Tongue (tissue), 2 donors: ENCODE data around the gene PLD3. TPM values are rescaled to one million over a fixed set of nuclear protein-coding genes. Genes with fewer than 3 reads are reported as not detected.

Source experiments
- DNase-seq: peaks from one replicate; pipeline ENCODE4 v3.0.0-alpha.2; 2015
- total RNA-seq: library from RNA; depleted of rRNA; stranded (reverse); fragments of >200 nt; gene quantifications from one replicate; pipeline ENCODE4 v1.2.3, GENCODE V29; 2014

The PLD3 gene
- total RNA-seq, 1 donor from 2014 or later, result 295 TPM

DNA sequence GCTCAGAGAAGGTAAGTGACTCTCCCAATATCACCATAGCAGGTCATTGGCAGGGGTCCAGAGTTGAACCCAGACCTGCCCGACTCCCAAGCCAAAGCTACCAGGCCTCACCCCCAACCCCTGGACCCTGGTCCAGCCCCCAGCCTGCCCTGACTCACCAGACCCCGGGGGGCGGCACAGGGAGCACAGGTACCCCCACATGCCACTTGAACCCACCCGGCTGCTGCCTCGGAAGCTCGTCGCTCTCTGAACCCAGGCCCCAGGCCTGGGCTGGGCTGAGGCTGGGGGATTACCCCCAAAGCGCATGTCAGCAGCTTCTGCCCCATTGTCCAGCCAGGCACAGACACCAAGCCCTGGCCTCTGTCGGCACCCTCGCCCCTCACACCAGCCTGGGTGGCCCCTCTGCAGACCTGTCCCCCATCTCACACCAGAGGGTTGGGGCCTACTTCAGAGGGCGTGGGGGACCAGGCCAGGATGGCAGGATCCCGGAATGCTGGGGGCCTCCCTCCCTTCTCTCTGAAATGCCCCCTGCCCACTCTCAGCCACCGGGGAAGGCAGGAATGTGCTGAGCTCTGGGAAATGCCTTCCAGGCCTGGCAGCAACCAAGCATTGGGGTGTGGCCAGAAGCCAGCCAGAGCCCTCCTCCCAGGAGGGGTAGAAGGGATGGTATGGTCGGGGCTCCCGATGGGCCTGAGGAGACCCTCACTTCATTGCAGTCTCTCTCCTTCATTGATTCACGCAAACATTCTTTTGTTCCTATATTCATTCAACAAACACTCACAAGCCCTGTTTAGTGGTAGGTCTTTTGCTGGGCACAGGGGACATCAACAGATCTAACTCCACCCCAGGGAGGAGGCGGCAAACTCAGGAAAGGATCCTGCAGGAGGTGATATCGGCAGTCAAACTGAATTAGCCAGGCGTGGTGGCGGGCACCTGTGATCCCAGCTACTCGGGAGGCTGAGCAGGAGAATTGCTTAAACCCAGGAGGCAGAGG lies 66.3 kb downstream of the PLD3 start:
- no peak for DNase-seq

DNA sequence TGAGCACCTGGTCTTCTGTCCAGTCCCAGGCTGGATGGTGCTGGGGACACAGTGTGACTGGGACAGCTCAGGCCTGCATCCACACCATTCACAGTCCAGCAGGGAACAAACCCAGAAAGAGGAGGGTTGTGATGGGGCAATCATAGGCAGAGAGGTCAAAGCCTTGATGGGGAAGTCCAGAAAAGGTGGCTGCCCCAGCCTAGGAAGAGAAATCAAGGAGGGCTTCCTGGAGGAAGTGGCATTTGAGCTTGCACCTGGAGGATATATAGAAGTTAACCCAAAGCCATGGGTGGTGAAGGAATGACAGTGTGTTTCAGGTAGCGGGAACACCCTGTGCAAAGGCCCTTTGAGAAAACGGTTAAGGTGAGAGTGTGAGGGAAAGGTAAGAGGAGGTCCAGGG lies 67.3 kb downstream of the PLD3 start:
- DNase-seq, result no peak

DNA sequence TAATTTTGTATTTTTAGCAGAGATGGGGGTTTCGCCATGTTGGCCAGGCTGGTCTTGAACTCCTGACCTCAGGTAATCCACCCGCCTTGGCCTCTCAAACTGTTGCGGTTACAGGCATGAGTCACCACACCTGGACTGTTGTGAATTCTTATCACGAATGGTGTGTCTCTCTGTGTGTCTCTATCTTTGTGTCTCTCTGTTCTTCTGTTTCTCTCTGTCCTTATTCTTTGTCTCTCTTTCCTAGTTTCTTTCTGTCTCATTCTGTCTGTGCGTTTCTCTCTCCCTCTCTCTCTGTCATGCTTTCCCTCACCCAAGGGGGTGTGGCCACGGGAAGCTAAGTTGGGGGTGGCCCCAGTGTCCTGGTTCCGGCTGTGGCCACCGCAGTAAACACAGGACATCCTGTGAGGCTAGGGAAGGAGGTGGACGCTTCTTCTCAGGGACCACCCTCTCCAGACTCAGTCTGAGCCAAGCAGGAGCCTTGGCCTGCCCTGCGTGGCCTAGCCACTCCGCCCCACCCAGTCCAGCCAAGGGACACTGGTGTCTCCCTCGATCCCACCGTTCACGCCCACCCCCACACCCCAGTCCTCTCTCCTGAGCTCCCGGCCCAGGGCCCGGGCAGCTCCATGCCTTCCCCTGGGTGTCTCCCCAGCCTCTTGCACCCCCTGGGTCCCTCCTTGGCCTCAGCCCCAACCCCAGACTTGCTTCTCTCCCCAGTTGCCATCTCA lies 68.6 kb downstream of the PLD3 start:
- peak; percentile 54 for DNase-seq

- no peak for DNase-seq
Measured at GRCh38 chr19:40417643-40417981, 69.1 kb downstream of the PLD3 start.

GRCh38 chr19:40418040-40418439 lies 69.5 kb downstream of the PLD3 start:
- DNase-seq, result no peak

GRCh38 chr19:40419066-40419612 lies 70.6 kb downstream of the PLD3 start:
- no peak for DNase-seq

- DNase-seq, result no peak
Measured at GRCh38 chr19:40419780-40420179, 71.3 kb downstream of the PLD3 start.

DNA sequence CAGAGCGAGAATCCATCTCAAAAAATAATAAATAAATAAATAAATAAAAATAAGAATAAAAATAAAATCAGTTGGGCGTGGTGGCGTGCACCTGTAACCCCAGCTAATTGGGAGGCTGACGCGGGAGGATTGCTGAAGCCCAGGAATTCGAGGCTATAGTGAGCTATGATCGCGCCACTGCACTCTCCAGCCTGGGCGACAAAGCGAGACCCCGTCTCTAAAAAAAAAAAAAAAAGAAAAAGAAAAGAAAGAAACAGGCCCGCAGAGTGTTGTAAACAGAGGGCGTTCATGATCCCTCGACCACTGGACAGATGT lies 71.9 kb downstream of the PLD3 start:
- DNase-seq, result no peak

DNA sequence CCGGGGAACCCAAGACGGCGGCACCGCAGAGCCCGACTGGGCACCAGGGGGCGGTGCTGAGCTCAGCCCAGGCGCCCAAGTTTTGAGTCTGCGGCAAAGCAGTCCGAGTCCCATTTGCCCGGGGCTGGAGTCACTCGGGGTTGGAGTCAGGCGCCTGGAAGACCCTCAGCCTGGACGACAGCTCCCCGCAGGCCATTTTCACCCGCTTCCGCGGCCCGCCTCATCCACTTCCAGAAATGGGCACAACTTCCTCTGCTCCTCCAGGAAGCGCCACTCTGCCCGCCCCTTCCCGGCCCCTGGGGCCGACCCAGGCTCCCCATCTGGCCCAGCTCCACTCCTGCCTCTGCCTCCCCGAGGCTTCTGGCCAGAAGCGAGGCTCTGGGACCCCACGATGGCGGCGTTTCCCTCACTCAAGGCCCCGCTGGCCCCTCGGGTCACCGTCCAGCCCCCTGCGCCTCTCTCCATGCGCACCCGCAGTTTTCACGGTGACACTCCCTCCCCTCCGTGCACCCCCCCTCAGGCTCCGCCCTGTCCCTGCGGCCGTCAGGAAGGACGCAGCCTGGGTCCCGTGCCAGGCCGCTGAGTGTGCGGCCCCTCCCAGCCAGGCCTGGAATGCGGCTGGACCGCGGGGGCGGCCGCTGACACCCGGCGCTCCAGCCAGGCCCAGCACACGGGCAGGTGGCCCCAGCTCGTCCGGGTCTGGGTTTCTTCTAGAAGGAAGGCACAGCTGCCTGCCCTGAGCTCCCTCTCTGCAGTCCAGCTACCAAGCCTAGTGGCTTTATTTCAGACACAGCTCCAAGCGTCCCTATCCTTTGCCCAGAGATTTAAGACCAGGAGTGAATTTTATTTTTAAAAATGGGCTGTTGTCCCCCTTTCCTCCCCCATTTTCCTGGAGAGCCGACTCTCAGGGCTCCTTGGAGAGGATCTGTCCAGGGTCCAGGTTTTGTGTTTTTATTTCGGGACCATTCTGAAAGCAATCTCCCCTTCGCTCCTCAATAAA lies 72.6 kb downstream of the PLD3 start:
- peak; percentile 97 for DNase-seq

DNA sequence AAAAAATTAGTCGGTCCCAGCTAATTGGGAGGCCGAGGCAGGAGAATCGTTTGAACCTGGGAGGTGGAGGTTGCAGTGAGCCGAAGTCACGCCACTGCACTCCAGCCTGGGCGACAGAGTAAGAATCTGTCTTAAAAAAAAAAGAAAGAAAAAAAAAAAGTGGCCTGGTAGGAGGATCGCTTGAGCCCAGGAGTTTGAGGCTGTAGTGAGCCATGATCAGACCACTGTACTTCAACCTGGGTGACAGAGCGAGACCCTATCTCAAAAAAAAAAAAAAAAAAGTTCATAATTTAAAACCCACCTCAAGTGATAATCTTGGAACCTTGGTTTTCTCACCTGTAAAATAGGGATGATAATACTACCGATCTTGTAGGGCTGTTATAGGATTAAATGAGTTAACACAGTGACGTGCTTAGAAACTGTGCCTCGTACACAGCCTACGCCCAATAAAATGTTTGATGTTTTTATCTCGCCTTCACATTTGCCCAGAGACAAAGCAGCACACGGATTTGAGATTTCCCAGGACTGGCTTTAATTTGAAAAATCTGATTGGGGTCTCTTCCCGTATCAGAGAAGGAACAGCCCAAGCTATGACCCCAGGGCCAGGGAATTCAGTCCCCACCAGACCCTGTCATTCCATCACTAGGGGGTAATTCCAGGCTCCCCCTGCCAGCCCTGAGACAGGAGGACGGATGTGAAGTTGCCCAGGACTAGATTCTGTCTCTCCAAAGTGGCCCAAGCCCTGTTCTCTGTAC lies 73.7 kb downstream of the PLD3 start:
- no peak for DNase-seq

DNA sequence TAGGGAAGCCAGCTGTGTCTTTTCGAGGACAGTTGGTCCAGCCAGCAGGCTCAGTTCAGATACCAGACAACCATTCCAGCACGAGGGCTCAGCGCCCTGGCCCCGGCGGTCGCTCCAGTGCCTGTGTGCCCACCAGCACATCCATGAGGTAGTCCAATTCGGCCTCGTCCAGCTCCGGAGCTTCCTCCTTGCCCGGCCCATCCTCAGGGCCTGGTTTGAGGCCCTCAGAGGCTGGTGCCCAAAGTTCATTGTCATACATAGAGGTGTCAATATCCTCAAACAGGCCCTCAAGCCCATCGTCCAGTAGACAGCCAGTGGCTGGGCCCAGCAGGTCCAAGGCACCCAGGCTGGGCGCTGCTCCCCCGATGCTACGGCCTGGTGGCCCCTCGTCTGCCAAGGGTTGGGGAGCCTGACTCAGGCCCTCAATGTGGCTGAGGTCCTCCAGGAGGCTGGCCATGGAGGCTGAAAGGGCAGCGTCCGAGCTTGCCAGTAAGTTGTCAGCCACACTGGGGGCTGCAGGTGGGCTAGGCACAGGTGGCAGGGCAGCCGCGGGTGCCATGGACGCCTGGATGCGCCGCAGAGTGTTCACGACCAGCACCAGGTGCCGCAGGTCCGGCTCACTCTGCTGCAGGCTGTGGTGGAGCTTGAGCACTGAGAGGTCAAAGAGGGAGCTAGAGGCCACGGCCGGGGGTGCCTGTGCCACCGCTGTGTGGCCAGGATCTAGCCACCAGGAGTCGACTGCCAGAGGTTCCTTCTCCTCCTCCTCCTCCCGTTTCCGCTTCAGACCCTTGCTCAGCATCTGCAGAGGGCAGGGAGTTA lies 74.5 kb downstream of the PLD3 start:
- DNase-seq, result no peak

- DNase-seq, result no peak
Measured at GRCh38 chr19:40423938-40424337, 75.4 kb downstream of the PLD3 start.

DNA sequence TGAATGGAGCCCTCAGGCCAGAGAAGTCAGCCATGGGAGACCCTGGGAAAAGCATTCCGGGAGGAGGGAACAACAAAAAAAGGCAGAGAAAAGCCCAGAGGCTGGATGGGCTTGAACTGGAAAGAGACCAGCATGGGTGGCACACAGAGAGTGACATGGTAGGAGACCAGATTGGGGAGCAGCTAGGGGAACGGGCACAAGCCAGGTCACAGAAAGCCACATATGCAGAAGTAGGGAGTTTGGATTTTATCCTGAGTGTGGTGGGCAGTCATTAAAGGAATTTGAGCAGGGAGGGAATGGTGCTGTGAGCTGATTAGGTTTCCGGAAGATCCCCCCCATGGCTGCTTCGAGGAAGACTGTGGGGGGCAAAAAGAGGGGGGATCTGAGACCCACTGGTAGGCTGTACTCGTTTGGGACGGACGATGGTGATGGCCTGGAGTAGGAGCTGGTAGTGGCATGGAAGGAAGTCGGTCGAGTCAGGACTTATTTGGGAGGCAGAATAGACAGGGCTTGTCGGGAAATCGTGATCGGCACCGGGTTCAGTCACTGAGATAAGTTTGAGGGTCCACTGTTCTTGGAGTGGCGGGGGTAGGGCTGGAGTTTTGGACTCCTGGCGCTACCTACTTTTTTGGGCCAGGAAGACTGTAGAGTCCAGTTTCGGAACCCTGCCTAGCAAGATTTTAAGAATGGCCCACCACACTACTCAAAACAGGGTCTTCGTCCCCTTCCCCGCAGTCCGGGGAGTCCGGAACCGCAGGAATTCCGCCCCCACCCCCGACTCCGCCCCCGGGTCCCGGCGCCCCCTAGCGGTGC lies 76.3 kb downstream of the PLD3 start:
- peak; percentile 37 for DNase-seq

- DNase-seq, result peak; percentile 100
Measured at GRCh38 chr19:40425450-40426287, 77.2 kb downstream of the PLD3 start, which contains the start of gene SERTAD1. Gene SERTAD1 (minus strand): TSS chr19:40425992. CDS start chr19:40423546, 2,446 bp downstream.
